Head of caudate nucleus (tissue), 42 donors: Measurements from ENCODE around the gene RNF151.

Experiments used
- DNase-seq, 42 donors: peaks; one replicate each; pipeline versions ENCODE4 v3.0.0 to v3.0.0-alpha.2; 2020 to 2021; ENCODE audit warnings: mixed read lengths in 7 of 42
- intact Hi-C: fragments of 100-400 bp; cut with DNase I; formaldehyde crosslinking; loops from one replicate; pipeline ENCODE4 v1.15.0; 2022

RNF151 gene

GRCh38 chr16:1973461-1974156 lies 7.0 kb downstream of the RNF151 start:
- intact Hi-C loops = no loop called here
- DNase-seq = no peak

- intact Hi-C loops = no loop called here
- no peak for DNase-seq
These were observed 7.8 kb downstream of the RNF151 start for GRCh38 chr16:1974157-1975070.

- intact Hi-C loops = no loop called here
- no peak for DNase-seq
These were observed 9.0 kb downstream of the RNF151 start for GRCh38 chr16:1975432-1976215.

- DNase-seq = no peak
- intact Hi-C loops = no loop called here
These were observed 9.5 kb downstream of the RNF151 start for GRCh38 chr16:1976216-1976520.

- DNase-seq = no peak
- intact Hi-C loops = no loop called here
These were observed 10.6 kb downstream of the RNF151 start for GRCh38 chr16:1976951-1977874.

GRCh38 chr16:1977875-1978268 lies 11.2 kb downstream of the RNF151 start:
- intact Hi-C loops = no loop called here
- DNase-seq = no peak

GRCh38 chr16:1978476-1979120 lies 11.9 kb downstream of the RNF151 start:
- intact Hi-C loops = no loop called here
- DNase-seq = no peak

GRCh38 chr16:1979271-1980029 lies 12.8 kb downstream of the RNF151 start:
- DNase-seq = peak in 36 of 42 donors; percentile 41 to 87 (median 69)

GRCh38 chr16:1980030-1980769 lies 13.5 kb downstream of the RNF151 start:
- DNase-seq = peak in 1 of 42 donors; percentile 47
- intact Hi-C loops = no loop called here

More at GRCh38 chr16:1979271-1980029, 12.8 kb downstream of the RNF151 start:
- intact Hi-C loops = no loop called here

- intact Hi-C loops = no loop called here
- no peak for DNase-seq
These were observed 14.1 kb downstream of the RNF151 start for GRCh38 chr16:1980770-1981087.

GRCh38 chr16:1981398-1981836 lies 14.8 kb downstream of the RNF151 start, which contains the start of gene NOXO1:
Gene NOXO1 (minus strand): TSS chr16:1981469. CDS start chr16:1981179, 290 bp downstream.
- intact Hi-C loops = no loop called here
- no peak for DNase-seq

- DNase-seq = peak in 22 of 42 donors; percentile 7 to 71 (median 50)
- intact Hi-C loops = no loop called here
These were observed 15.4 kb downstream of the RNF151 start for GRCh38 chr16:1982013-1982433.

- intact Hi-C loops = no loop called here
These were observed 16.4 kb downstream of the RNF151 start for GRCh38 chr16:1982991-1983543.

GRCh38 chr16:1983544-1984346 lies 17.1 kb downstream of the RNF151 start, which contains the start of gene GFER:
Gene GFER (plus strand): TSS chr16:1984193. CDS start chr16:1984219, 26 bp downstream.
- DNase-seq = peak; percentile 63 to 95 (median 88)
- intact Hi-C loops = no loop called here

More at GRCh38 chr16:1982991-1983543, 16.4 kb downstream of the RNF151 start:
- no peak for DNase-seq
